ENCODE data around the gene BCAR3.
A peak's percentile ranks its signal among the peaks of the same experiment; 100 is the strongest.

BCAR3 gene

DNA sequence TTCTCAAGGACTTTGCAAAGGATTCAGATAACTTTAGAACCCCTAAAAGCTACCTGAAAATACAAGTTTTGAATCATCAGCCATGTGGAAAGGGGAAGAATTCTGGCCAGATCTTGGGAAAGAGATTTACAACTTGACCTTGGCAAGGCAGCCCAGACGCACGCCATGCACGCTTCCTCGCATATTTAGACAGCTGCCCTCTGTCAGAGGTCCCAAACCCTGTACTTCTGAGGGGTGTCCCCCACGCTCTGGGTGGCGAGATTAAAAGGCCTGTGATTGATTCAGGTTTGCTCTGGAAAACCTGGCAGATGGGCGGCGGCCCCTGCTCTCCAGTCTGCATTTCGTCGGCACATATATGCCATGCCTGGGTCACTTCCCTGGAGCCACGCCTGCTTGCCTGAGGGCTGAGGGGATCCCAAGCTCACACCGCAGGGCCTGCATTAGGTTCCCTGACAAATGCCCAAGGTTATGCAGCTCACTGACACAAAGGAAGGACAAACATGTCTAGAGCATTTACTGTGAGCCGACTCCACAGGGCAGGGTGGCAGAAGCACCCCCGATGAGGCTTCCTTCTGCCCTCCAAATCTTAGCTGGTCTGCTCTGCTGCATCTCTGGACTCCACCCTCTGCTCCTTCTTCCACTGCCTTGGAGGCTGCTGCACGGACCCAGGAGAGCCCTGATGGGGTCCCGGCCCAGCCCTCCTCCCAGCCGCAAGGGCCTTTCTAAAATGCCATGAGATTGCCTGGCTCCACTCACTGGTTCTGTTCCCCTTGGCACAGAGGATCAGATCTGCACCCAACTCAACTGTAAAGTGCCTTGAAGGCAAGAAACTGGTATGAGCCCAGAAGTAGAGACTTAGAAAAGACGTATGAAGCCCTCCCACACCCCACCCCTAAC lies 103.9 kb downstream of the BCAR3 start:
- no peaks in the 10 kb centered on the region for H3K9me3 ChIP-seq (ENCODE audit: control insufficient read depth in 1 of 2, low read length in 2 of 2)
- no peak overlapping the region for H3K4me3 ChIP-seq (ENCODE audit: low read depth in 1 of 2, low read length in 2 of 2)
- peaks cover 26 to 36% of the 10 kb centered on the region in 2 donors for H3K36me3 ChIP-seq (ENCODE audit: control insufficient read depth in 1 of 2, insufficient read depth in 2 of 2, low read length in 2 of 2)
- H3K27ac ChIP-seq (ENCODE audit: low read length), result no peak overlapping the region
- peaks cover 7 to 8% of the 10 kb centered on the region in 2 donors for H3K4me1 ChIP-seq (ENCODE audit: control insufficient read depth in 1 of 2, insufficient read depth in 2 of 2, low read length in 2 of 2)
- H3K27me3 ChIP-seq (ENCODE audit: low read depth, low read length), result no peaks in the 10 kb centered on the region

DNA sequence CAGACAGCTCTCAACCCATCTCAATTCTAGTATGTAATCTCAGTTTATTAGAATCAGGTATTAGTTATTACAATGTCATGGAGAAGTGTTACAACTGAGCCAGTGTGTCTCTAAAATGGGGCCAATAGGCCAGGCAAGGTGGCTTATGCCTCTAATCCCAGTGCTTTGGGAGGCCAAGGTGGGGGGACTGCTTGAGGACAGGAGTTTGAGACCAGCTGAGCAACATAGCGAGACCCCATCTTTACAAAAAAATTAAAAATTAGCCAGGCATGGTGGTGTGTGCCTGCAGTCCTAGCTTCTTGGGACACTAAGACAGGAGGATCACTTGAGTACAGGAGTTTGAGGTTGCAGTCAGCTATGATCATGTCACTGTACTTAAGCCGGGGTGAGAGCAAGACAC lies 104.9 kb downstream of the BCAR3 start:
- Histone ChIP-seq H3K9me3 (ENCODE audit: control insufficient read depth in 1 of 2, low read length in 2 of 2) (no peaks in the 10 kb centered on the region), H3K36me3 (ENCODE audit: control insufficient read depth in 1 of 2, insufficient read depth in 2 of 2, low read length in 2 of 2) (peaks cover 19 to 37% of the 10 kb centered on the region in 2 donors), H3K27me3 (ENCODE audit: low read depth, low read length) (no peaks in the 10 kb centered on the region), H3K4me3 (ENCODE audit: low read depth in 1 of 2, low read length in 2 of 2) (no peak overlapping the region), H3K27ac (ENCODE audit: low read length) (no peak overlapping the region), H3K4me1 (ENCODE audit: control insufficient read depth in 1 of 2, insufficient read depth in 2 of 2, low read length in 2 of 2) (peaks cover 7 to 8% of the 10 kb centered on the region in 2 donors)

DNA sequence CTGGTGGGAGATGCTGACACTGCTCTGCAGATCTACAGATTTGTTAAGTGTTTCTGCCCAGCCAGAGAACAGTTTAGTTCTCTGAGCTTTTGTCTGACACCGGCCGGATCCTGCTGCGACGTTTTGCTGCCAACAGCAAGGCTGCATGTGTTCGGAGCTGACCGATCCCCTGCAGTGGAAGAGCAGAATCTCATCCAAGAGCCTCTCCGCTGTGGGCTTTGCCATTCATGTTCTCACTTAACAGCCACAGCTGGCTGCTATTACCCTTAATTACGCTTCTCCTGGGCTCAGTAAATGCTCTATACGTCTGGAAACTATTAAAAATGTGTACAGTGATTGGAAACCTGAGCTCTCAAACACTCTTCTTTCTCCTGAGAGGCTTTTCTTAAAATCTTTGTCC lies 105.3 kb downstream of the BCAR3 start:
- Histone ChIP-seq H3K27ac (ENCODE audit: low read length) (no peak overlapping the region), H3K27me3 (ENCODE audit: low read depth, low read length) (no peaks in the 10 kb centered on the region), H3K36me3 (ENCODE audit: control insufficient read depth in 1 of 2, insufficient read depth in 2 of 2, low read length in 2 of 2) (peaks cover 21 to 41% of the 10 kb centered on the region in 2 donors), H3K4me1 (ENCODE audit: control insufficient read depth in 1 of 2, insufficient read depth in 2 of 2, low read length in 2 of 2) (peaks cover 7 to 8% of the 10 kb centered on the region in 2 donors), H3K9me3 (ENCODE audit: control insufficient read depth in 1 of 2, low read length in 2 of 2) (no peaks in the 10 kb centered on the region), H3K4me3 (ENCODE audit: low read depth in 1 of 2, low read length in 2 of 2) (no peak overlapping the region)

DNA sequence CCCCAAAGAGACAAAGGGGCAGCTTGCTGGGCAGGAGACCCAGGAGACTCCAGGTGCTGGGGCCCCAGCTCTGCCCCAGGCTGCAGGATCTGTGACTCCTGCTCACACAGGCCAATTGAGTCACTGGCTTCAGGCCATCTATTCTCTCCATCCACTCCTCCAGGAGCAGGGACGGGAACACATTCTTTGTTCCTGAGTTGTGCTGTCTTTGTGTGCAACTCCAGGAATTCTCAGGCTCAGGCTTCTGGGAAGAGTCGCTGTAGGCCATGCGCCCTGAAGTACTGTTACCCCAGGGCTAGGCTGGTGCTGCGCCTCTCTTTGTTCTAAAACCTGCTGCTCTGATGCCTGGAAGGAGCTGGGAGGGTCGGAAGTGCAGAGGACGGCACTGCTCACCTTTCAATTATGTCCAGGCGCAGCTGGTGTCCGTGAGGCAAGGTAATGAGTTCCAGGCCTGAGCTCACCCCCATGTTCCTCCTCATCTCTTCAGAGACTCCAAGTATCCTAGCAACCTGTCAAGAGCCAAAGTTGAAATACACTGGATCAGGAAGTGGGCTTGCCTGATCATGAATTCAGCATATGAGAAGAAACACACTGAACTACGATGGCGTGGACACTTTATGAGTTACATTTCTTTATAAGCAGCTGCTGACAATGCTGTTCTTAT lies 105.9 kb downstream of the BCAR3 start:
- Histone ChIP-seq H3K36me3 (ENCODE audit: control insufficient read depth in 1 of 2, insufficient read depth in 2 of 2, low read length in 2 of 2) (peaks cover 21 to 47% of the 10 kb centered on the region in 2 donors), H3K4me3 (ENCODE audit: low read depth in 1 of 2, low read length in 2 of 2) (no peak overlapping the region), H3K27me3 (ENCODE audit: low read depth, low read length) (no peaks in the 10 kb centered on the region), H3K4me1 (ENCODE audit: control insufficient read depth in 1 of 2, insufficient read depth in 2 of 2, low read length in 2 of 2) (peaks cover 7 to 8% of the 10 kb centered on the region in 2 donors), H3K9me3 (ENCODE audit: control insufficient read depth in 1 of 2, low read length in 2 of 2) (no peaks in the 10 kb centered on the region), H3K27ac (ENCODE audit: low read length) (no peak overlapping the region)

DNA sequence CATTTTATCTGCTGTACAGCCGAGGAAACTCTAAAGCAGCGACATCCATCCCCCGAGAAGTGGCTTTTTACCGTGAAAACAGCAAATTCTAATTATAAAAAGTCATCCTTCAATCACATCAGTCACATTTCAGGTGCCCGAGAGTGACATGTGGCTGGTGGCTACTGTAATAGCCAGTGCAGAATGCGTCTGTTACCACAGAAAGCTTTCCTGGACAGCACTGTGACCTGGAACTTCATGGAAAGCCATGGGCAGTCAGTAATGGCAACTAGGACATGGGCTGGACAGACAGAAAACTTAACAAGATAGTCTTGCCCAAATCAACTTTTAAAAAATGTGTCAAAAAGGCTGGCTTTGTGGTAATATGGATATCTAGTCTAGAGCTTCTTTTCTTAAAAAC lies 106.6 kb downstream of the BCAR3 start:
- peaks cover 28 to 55% of the 10 kb centered on the region in 2 donors for H3K36me3 ChIP-seq (ENCODE audit: control insufficient read depth in 1 of 2, insufficient read depth in 2 of 2, low read length in 2 of 2)
- H3K4me1 ChIP-seq (ENCODE audit: control insufficient read depth in 1 of 2, insufficient read depth in 2 of 2, low read length in 2 of 2), result peaks cover 5 to 8% of the 10 kb centered on the region in 2 donors
- no peak overlapping the region for H3K4me3 ChIP-seq (ENCODE audit: low read depth in 1 of 2, low read length in 2 of 2)
- H3K9me3 ChIP-seq (ENCODE audit: control insufficient read depth in 1 of 2, low read length in 2 of 2), result no peaks in the 10 kb centered on the region
- H3K27me3 ChIP-seq (ENCODE audit: low read depth, low read length), result no peaks in the 10 kb centered on the region
- H3K27ac ChIP-seq (ENCODE audit: low read length), result no peak overlapping the region

DNA sequence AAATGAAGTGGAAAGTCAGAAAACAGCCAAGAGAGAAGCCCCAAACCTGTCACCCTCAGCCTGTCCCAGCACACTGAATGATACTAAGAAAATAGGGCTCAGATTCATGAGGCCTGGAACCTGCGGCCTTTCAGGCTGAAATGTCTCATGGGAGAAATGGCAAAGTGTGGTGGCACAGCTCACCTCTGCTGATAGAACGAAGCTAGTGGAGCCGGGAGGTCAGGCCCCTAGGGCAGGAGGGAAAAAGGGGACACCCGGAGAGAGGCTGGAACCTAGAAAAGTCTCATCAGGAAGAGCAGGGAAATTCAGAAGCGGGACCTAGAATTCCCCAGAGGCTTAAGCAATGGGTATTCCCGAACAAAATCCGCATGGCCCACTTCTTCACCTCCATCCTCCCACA lies 107.1 kb downstream of the BCAR3 start:
- peaks cover 0 to 8% of the 10 kb centered on the region in 2 donors for H3K4me1 ChIP-seq (ENCODE audit: control insufficient read depth in 1 of 2, insufficient read depth in 2 of 2, low read length in 2 of 2)
- H3K27ac ChIP-seq (ENCODE audit: low read length), result no peak overlapping the region
- no peaks in the 10 kb centered on the region for H3K27me3 ChIP-seq (ENCODE audit: low read depth, low read length)
- no peaks in the 10 kb centered on the region for H3K9me3 ChIP-seq (ENCODE audit: control insufficient read depth in 1 of 2, low read length in 2 of 2)
- no peak overlapping the region for H3K4me3 ChIP-seq (ENCODE audit: low read depth in 1 of 2, low read length in 2 of 2)
- peaks cover 31 to 59% of the 10 kb centered on the region in 2 donors for H3K36me3 ChIP-seq (ENCODE audit: control insufficient read depth in 1 of 2, insufficient read depth in 2 of 2, low read length in 2 of 2)

DNA sequence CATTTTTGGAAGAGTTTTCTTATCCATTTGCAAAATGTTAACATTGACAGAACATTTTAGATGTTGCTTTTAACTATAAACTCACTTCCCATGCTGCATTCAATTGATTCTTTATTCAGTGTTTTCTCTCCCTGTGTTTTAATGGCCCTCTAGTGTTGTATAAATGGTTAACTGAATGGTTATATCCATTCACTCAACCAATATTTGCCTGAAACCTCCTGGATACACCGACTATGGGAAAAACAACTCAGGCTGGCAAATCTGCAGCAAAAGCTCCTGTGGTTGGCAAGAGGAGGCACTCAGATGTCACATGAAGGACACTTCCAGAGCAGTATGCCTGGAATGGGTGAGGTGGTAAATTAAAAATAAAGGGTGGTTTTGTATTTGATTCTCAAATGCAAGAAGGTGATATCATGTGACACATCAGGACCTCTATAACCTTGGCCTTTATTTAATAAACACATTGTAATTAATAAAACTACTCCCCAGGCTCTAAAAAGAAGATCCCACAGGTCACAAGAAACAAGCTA lies 107.6 kb downstream of the BCAR3 start:
- peaks cover 0 to 8% of the 10 kb centered on the region in 2 donors for H3K4me1 ChIP-seq (ENCODE audit: control insufficient read depth in 1 of 2, insufficient read depth in 2 of 2, low read length in 2 of 2)
- H3K36me3 ChIP-seq (ENCODE audit: control insufficient read depth in 1 of 2, insufficient read depth in 2 of 2, low read length in 2 of 2), result peaks cover 33 to 59% of the 10 kb centered on the region in 2 donors
- no peaks in the 10 kb centered on the region for H3K9me3 ChIP-seq (ENCODE audit: control insufficient read depth in 1 of 2, low read length in 2 of 2)
- H3K27me3 ChIP-seq (ENCODE audit: low read depth, low read length), result no peaks in the 10 kb centered on the region
- H3K4me3 ChIP-seq (ENCODE audit: low read depth in 1 of 2, low read length in 2 of 2), result no peak overlapping the region
- no peak overlapping the region for H3K27ac ChIP-seq (ENCODE audit: low read length)

DNA sequence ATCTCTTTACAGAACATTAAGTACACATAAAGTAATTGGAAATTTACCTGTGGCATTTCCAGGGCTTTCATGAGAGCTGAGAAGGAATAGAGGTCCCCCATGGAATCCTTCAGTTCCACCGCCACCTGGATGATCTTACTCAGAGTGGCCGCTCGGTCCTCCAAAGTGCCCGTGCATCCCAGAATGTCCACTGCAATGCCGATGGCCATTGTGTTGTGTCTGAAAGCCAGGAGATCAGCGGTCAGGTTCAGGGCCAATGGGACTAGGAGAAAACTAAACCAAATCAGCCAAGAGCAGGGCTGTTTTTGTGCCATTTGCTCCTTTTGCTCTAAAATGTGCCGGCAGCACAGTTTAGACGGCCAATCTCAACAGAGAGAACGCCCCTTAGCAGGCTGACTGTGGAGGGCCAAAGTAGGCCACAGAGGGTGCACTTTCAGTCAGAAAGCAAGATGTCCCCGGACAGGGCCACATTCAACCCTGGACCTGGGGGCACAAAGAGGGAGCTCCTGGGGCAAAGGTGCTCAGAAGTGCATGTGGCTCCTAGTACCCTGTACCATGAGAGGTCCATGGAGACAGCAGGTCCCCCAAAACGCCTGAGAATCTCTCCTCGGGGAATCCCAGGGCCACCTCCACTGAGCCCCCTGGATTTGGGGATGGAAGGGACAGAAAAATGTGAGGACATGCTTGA lies 109.9 kb downstream of the BCAR3 start:
- peaks cover 48 to 67% of the 10 kb centered on the region in 2 donors for H3K36me3 ChIP-seq (ENCODE audit: control insufficient read depth in 1 of 2, insufficient read depth in 2 of 2, low read length in 2 of 2)
- H3K27ac ChIP-seq (ENCODE audit: low read length), result no peak overlapping the region
- H3K4me1 ChIP-seq (ENCODE audit: control insufficient read depth in 1 of 2, insufficient read depth in 2 of 2, low read length in 2 of 2), result peaks cover 0 to 7% of the 10 kb centered on the region in 2 donors
- no peaks in the 10 kb centered on the region for H3K9me3 ChIP-seq (ENCODE audit: control insufficient read depth in 1 of 2, low read length in 2 of 2)
- no peaks in the 10 kb centered on the region for H3K27me3 ChIP-seq (ENCODE audit: low read depth, low read length)
- no peak overlapping the region for H3K4me3 ChIP-seq (ENCODE audit: low read depth in 1 of 2, low read length in 2 of 2)

DNA sequence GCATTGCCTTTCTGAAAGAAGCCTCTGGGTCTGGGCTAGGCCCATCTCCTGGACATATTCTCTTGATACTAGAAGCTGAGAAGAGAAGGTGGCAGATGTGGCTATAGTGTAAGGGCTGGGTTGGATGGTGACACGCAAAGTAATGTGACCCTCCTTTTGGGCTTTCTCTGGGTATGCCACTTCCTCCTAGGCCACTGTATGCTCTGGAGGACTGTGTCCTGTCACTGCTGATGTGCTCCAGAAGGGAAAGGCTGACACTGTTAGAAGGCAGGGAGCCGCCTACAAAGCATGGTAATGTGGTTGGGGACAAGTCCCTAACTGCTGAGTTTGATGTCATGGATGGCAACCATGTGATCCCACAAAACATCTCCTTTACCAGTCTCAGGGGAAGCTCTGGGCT lies 112.1 kb downstream of the BCAR3 start:
- no peaks in the 10 kb centered on the region for H3K9me3 ChIP-seq (ENCODE audit: control insufficient read depth in 1 of 2, low read length in 2 of 2)
- no peak overlapping the region for H3K4me3 ChIP-seq (ENCODE audit: low read depth in 1 of 2, low read length in 2 of 2)
- no peak overlapping the region for H3K27ac ChIP-seq (ENCODE audit: low read length)
- H3K36me3 ChIP-seq (ENCODE audit: control insufficient read depth in 1 of 2, insufficient read depth in 2 of 2, low read length in 2 of 2), result peaks cover 41 to 58% of the 10 kb centered on the region in 2 donors
- no peaks in the 10 kb centered on the region for H3K27me3 ChIP-seq (ENCODE audit: low read depth, low read length)
- H3K4me1 ChIP-seq (ENCODE audit: control insufficient read depth in 1 of 2, insufficient read depth in 2 of 2, low read length in 2 of 2), result no peaks in the 10 kb centered on the region

DNA sequence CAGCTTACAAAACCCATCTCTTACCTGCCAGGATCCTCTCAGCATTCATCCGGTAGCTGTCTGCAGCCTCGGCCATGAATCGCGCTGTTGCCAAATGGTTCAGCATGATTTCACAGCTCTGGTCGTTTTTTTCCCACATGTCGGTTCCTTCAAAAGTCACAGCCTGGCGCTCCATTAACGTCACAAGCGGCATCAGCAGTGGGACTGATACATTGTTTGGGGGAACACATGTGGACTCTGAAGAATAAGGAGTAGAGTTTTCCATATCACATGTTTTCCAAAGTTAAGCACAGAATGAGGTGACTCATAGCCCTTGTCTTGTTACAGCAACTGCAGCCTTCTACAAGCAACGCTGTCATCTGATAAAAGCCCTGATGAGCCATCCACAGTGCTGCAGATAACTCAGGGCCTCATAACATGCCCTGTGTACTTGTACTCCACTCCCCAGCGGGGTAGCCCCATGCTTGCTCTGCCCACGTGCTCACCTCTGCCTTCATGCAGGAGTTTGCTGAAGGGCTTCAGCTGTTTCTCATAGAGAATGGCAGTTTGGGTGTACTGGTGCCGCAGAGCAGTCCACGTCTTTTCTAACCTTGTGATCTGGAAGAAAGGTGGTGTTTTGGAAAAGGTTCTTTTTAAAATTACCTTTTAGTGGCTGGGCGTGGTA lies 114.2 kb downstream of the BCAR3 start:
- Histone ChIP-seq H3K9me3 (ENCODE audit: control insufficient read depth in 1 of 2, low read length in 2 of 2) (no peaks in the 10 kb centered on the region), H3K4me3 (ENCODE audit: low read depth in 1 of 2, low read length in 2 of 2) (no peak overlapping the region), H3K27me3 (ENCODE audit: low read depth, low read length) (no peaks in the 10 kb centered on the region), H3K27ac (ENCODE audit: low read length) (peak overlapping the region; percentile 67), H3K36me3 (ENCODE audit: control insufficient read depth in 1 of 2, insufficient read depth in 2 of 2, low read length in 2 of 2) (peaks cover 37 to 58% of the 10 kb centered on the region in 2 donors), H3K4me1 (ENCODE audit: control insufficient read depth in 1 of 2, insufficient read depth in 2 of 2, low read length in 2 of 2) (no peaks in the 10 kb centered on the region)

Data from muscle layer of duodenum (tissue), 2 donors.